GM23338 (cell line): ENCODE results near the gene PPFIA1. TPM values are rescaled to one million over a fixed set of nuclear protein-coding genes. Genes with fewer than 3 reads are reported as not detected.

Source experiments
- ATAC-seq: fragments of 200-7000 bp; cut with Tn5 transposase; 3 replicates; pipeline ENCODE4 v1.9.1; 2020
- DNase-seq: peaks from one replicate; pipeline ENCODE4 v3.0.0-alpha.2; 2015; ENCODE audit warnings: low spot score
- H2AFZ ChIP-seq: fragments of 200-600 bp; sonication (generic); 2 replicates; pipeline ENCODE4 v1.8.0; 2016; ENCODE audit warnings: antibody characterized with exemption, mild to moderate bottlenecking, moderate library complexity
- H3F3A ChIP-seq: fragments of 200-600 bp; sonication (generic); replicated peaks from 2 replicates; pipeline ENCODE4 v1.8.0; 2017; ENCODE audit warnings: antibody characterized with exemption, mixed run types, low read depth
- H3K27ac ChIP-seq: fragments of 200-600 bp; sonication (generic); 2 replicates; pipeline ENCODE4 v1.6.1; 2016; ENCODE audit warnings: low read depth
- H3K27me3 ChIP-seq: fragments of 200-600 bp; sonication (generic); 2 replicates; pipeline ENCODE4 v1.8.0; 2016; ENCODE audit warnings: mild to moderate bottlenecking, mixed run types, moderate library complexity; ENCODE audit not compliant: insufficient read depth
- H3K36me3 ChIP-seq: fragments of 200-600 bp; sonication (generic); 2 replicates; pipeline ENCODE4 v1.8.0; 2016; ENCODE audit warnings: mild to moderate bottlenecking; ENCODE audit not compliant: insufficient read depth
- H3K4me1 ChIP-seq: fragments of 200-600 bp; sonication (generic); 2 replicates; pipeline ENCODE4 v1.8.0; 2016; ENCODE audit warnings: mild to moderate bottlenecking, moderate library complexity; ENCODE audit not compliant: insufficient read depth
- H3K4me2 ChIP-seq: fragments of 200-600 bp; sonication (generic); 2 replicates; pipeline ENCODE4 v1.7.1; 2017; ENCODE audit warnings: mixed run types
- H3K4me3 ChIP-seq: fragments of 200-600 bp; sonication (generic); 2 replicates; pipeline ENCODE4 v1.6.1; 2016; ENCODE audit warnings: mixed run types
- H3K79me2 ChIP-seq: fragments of 200-600 bp; sonication (generic); replicated peaks from 2 replicates; pipeline ENCODE4 v1.8.0; 2017; ENCODE audit warnings: mild to moderate bottlenecking; ENCODE audit not compliant: insufficient read depth
- H3K9me2 ChIP-seq: fragments of 200-600 bp; sonication (generic); 2 replicates; pipeline ENCODE4 v1.8.0; 2017; ENCODE audit not compliant: insufficient read depth
- H4K20me1 ChIP-seq: fragments of 200-600 bp; sonication (generic); replicated peaks from 2 replicates; pipeline ENCODE4 v1.8.0; 2017; ENCODE audit warnings: mild to moderate bottlenecking; ENCODE audit not compliant: insufficient read depth
- H3K27ac Mint-ChIP-seq: 2 replicates; pipeline ENCODE4 v1.8.0; 2020; ENCODE audit warnings: inconsistent platforms, mild to moderate bottlenecking, moderate library complexity, mixed read lengths
- H3K27me3 Mint-ChIP-seq: 3 replicates; pipeline ENCODE4 v1.8.0; 2022; ENCODE audit warnings: low read depth, mild to moderate bottlenecking, moderate library complexity, mixed read lengths, inconsistent platforms; ENCODE audit not compliant: insufficient read depth, poor library complexity
- H3K36me3 Mint-ChIP-seq: 3 replicates; pipeline ENCODE4 v1.8.0; 2021; ENCODE audit warnings: low read depth, mild to moderate bottlenecking, inconsistent platforms, moderate library complexity, mixed read lengths
- H3K4me1 Mint-ChIP-seq: 3 replicates; pipeline ENCODE4 v1.8.0; 2020; ENCODE audit warnings: mild to moderate bottlenecking, inconsistent platforms, mixed read lengths
- H3K4me3 Mint-ChIP-seq: 3 replicates; pipeline ENCODE4 v1.8.0; 2021; ENCODE audit warnings: moderate library complexity, mild to moderate bottlenecking, inconsistent platforms, mixed read lengths
- H3K9me3 Mint-ChIP-seq: 3 replicates; pipeline ENCODE4 v1.8.0; 2020; ENCODE audit warnings: moderate library complexity, mild to moderate bottlenecking, inconsistent platforms, mixed read lengths
- CREB1 ChIP-seq: fragments of 250-450 bp; sonication (Bioruptor Pico); IDR thresholded peaks from 2 replicates; pipeline ENCODE4 v1.5.0; 2020; ENCODE audit warnings: low read depth, mild to moderate bottlenecking, moderate library complexity
- ETS1 ChIP-seq: IDR thresholded peaks from 2 replicates; pipeline ENCODE4 v1.6.1; 2016; ENCODE audit warnings: antibody characterized with exemption
- EZH2 ChIP-seq: fragments of 200-600 bp; sonication (generic); IDR thresholded peaks from one replicate; pipeline ENCODE4 v1.8.0; 2017; ENCODE audit warnings: antibody characterized with exemption, mild to moderate bottlenecking, low read depth; ENCODE audit not compliant: unreplicated experiment
- EZH2phosphoT487 ChIP-seq: fragments of 200-600 bp; sonication (generic); IDR thresholded peaks from one replicate; pipeline ENCODE4 v1.8.1; 2018; ENCODE audit warnings: antibody characterized with exemption; ENCODE audit not compliant: unreplicated experiment
- JUNB ChIP-seq: IDR thresholded peaks from one replicate; pipeline ENCODE4 v1.6.1; 2016; ENCODE audit warnings: antibody characterized with exemption; ENCODE audit not compliant: unreplicated experiment
- NANOG ChIP-seq: IDR thresholded peaks from 2 replicates; pipeline ENCODE4 v1.6.1; 2016; ENCODE audit warnings: antibody characterized with exemption, borderline replicate concordance
- POLR2AphosphoS5 ChIP-seq: IDR thresholded peaks from 2 replicates; pipeline ENCODE4 v1.6.1; 2016; ENCODE audit warnings: antibody characterized with exemption, low read depth
- REST ChIP-seq: IDR thresholded peaks from one replicate; pipeline ENCODE4 v1.6.1; 2018; ENCODE audit warnings: antibody characterized with exemption; ENCODE audit not compliant: unreplicated experiment
- STAT1 ChIP-seq: IDR thresholded peaks from one replicate; pipeline ENCODE4 v1.6.1; 2016; ENCODE audit warnings: antibody characterized with exemption; ENCODE audit not compliant: unreplicated experiment
- ZNF114 ChIP-seq: fragments of 250-450 bp; sonication (Bioruptor Pico); IDR thresholded peaks from 2 replicates; pipeline ENCODE4 v1.5.0; 2020; ENCODE audit warnings: mild to moderate bottlenecking, moderate library complexity
- ZNF331 ChIP-seq: fragments of 250-450 bp; sonication (Bioruptor Pico); IDR thresholded peaks from 2 replicates; pipeline ENCODE4 v1.5.0; 2020; ENCODE audit warnings: low read depth, mild to moderate bottlenecking, moderate library complexity
- polyA plus RNA-seq: library from polyadenylated mRNA; unstranded; fragments of >200 nt; fragmentation: Nextera tagmentation; extraction: Ambion mirVana; gene quantifications from 2 replicates; pipeline ENCODE4 v1.2.1, GENCODE V29; 2016
- total RNA-seq: library from RNA; depleted of rRNA; stranded (reverse); fragments of >200 nt; shearing (Covaris generic); gene quantifications from 2 replicates; pipeline ENCODE4 v1.2.3, GENCODE V29; 2014
- TF ChIP-seq, protein P1 (sequence below): fragments of 250-450 bp; sonication (Bioruptor Pico); IDR thresholded peaks from 2 replicates; pipeline ENCODE4 v1.5.0; 2020; ENCODE audit warnings: mild to moderate bottlenecking, moderate library complexity
- TF ChIP-seq, protein P2 (sequence below), 2 experiments: fragments of 200-600 bp in 1 of 2; sonication (generic) in 1 of 2; conservative IDR thresholded peaks; 2 replicates each; pipeline versions ENCODE4 v1.5.1 to v1.6.1; 2016 to 2017; ENCODE audit warnings: antibody characterized with exemption in 2 of 2, low read depth in 2 of 2, mild to moderate bottlenecking in 2 of 2, moderate library complexity in 1 of 2

Gene PPFIA1
- total and polyA plus RNA-seq, 2 experiments from 2014 or later = 41.7 to 62.0 TPM

- ATAC-seq (no peak), DNase-seq (no peak)
- H3K4me1 ChIP-seq = peaks cover 4% of the 10 kb centered on the region; the same call in 1 of the 2 replicates
- H3K9me3 Mint-ChIP-seq = no peaks in the 10 kb centered on the region
- peaks cover 16% of the 10 kb centered on the region; the same call in 2 of the 3 replicates for H3K4me1 Mint-ChIP-seq
- no peak overlapping the region for H3K4me2 ChIP-seq
- H3K27me3 Mint-ChIP-seq = peaks cover 5% of the 10 kb centered on the region
- no peak overlapping the region for H3K27ac ChIP-seq
- H3F3A ChIP-seq = peaks cover 8% of the 10 kb centered on the region; the same call in 1 of the 2 replicates
- no peak overlapping the region for H3K4me3 Mint-ChIP-seq
- H3K36me3 ChIP-seq = peaks cover 5% of the 10 kb centered on the region
- H3K9me2 ChIP-seq = no peaks in the 10 kb centered on the region
- H3K27me3 ChIP-seq = no peaks in the 10 kb centered on the region
- H3K27ac Mint-ChIP-seq = no peak overlapping the region
- H4K20me1 ChIP-seq = peaks cover 8% of the 10 kb centered on the region
- H3K79me2 ChIP-seq = peaks cover 14% of the 10 kb centered on the region
- H2AFZ ChIP-seq = no peak overlapping the region
- TF ChIP-seq ETS1 = no peak
- TF ChIP-seq ZNF114 (CRISPR knock-in tag) = no peak
- TF ChIP-seq POLR2AphosphoS5 = no peak
- no peak for TF ChIP-seq EZH2phosphoT487
- no peak for TF ChIP-seq JUNB
- TF ChIP-seq REST = no peak
- TF ChIP-seq, protein P1, sequence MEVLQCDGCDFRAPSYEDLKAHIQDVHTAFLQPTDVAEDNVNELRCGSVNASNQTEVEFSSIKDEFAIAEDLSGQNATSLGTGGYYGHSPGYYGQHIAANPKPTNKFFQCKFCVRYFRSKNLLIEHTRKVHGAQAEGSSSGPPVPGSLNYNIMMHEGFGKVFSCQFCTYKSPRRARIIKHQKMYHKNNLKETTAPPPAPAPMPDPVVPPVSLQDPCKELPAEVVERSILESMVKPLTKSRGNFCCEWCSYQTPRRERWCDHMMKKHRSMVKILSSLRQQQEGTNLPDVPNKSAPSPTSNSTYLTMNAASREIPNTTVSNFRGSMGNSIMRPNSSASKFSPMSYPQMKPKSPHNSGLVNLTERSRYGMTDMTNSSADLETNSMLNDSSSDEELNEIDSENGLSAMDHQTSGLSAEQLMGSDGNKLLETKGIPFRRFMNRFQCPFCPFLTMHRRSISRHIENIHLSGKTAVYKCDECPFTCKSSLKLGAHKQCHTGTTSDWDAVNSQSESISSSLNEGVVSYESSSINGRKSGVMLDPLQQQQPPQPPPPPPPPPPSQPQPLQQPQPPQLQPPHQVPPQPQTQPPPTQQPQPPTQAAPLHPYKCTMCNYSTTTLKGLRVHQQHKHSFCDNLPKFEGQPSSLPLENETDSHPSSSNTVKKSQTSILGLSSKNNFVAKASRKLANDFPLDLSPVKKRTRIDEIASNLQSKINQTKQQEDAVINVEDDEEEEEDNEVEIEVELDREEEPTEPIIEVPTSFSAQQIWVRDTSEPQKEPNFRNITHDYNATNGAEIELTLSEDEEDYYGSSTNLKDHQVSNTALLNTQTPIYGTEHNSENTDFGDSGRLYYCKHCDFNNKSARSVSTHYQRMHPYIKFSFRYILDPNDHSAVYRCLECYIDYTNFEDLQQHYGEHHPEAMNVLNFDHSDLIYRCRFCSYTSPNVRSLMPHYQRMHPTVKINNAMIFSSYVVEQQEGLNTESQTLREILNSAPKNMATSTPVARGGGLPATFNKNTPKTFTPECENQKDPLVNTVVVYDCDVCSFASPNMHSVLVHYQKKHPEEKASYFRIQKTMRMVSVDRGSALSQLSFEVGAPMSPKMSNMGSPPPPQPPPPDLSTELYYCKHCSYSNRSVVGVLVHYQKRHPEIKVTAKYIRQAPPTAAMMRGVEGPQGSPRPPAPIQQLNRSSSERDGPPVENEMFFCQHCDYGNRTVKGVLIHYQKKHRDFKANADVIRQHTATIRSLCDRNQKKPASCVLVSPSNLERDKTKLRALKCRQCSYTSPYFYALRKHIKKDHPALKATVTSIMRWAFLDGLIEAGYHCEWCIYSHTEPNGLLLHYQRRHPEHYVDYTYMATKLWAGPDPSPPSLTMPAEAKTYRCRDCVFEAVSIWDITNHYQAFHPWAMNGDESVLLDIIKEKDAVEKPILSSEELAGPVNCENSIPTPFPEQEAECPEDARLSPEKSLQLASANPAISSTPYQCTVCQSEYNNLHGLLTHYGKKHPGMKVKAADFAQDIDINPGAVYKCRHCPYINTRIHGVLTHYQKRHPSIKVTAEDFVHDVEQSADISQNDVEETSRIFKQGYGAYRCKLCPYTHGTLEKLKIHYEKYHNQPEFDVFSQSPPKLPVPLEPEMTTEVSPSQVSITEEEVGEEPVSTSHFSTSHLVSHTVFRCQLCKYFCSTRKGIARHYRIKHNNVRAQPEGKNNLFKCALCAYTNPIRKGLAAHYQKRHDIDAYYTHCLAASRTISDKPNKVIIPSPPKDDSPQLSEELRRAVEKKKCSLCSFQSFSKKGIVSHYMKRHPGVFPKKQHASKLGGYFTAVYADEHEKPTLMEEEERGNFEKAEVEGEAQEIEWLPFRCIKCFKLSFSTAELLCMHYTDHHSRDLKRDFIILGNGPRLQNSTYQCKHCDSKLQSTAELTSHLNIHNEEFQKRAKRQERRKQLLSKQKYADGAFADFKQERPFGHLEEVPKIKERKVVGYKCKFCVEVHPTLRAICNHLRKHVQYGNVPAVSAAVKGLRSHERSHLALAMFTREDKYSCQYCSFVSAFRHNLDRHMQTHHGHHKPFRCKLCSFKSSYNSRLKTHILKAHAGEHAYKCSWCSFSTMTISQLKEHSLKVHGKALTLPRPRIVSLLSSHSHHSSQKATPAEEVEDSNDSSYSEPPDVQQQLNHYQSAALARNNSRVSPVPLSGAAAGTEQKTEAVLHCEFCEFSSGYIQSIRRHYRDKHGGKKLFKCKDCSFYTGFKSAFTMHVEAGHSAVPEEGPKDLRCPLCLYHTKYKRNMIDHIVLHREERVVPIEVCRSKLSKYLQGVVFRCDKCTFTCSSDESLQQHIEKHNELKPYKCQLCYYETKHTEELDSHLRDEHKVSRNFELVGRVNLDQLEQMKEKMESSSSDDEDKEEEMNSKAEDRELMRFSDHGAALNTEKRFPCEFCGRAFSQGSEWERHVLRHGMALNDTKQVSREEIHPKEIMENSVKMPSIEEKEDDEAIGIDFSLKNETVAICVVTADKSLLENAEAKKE (CRISPR knock-in tag) = no peak
- TF ChIP-seq ZNF331 (CRISPR knock-in tag) = no peak
- no peak for TF ChIP-seq CREB1
- no peak for TF ChIP-seq EZH2
- TF ChIP-seq, protein P2, sequence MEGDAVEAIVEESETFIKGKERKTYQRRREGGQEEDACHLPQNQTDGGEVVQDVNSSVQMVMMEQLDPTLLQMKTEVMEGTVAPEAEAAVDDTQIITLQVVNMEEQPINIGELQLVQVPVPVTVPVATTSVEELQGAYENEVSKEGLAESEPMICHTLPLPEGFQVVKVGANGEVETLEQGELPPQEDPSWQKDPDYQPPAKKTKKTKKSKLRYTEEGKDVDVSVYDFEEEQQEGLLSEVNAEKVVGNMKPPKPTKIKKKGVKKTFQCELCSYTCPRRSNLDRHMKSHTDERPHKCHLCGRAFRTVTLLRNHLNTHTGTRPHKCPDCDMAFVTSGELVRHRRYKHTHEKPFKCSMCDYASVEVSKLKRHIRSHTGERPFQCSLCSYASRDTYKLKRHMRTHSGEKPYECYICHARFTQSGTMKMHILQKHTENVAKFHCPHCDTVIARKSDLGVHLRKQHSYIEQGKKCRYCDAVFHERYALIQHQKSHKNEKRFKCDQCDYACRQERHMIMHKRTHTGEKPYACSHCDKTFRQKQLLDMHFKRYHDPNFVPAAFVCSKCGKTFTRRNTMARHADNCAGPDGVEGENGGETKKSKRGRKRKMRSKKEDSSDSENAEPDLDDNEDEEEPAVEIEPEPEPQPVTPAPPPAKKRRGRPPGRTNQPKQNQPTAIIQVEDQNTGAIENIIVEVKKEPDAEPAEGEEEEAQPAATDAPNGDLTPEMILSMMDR (conservative IDR thresholded peaks at IDR 0.05; ENCODE audit: low read depth in 2 of 2) = no peak
- no peak for TF ChIP-seq NANOG
- TF ChIP-seq STAT1 = no peak
- no peak overlapping the region for H3K4me3 ChIP-seq
- H3K36me3 Mint-ChIP-seq = peaks cover 8% of the 10 kb centered on the region
These were observed 3.0 kb upstream of the PPFIA1 start for GRCh38 chr11:70267405-70267950.
